HCT116 (cell line): ENCODE measurements around the gene BRCA2. TPM values are rescaled to one million over a fixed set of nuclear protein-coding genes. Genes with fewer than 3 reads are reported as not detected.

Experiments
- ATAC-seq: fragments of 200-7000 bp; cut with Tn5 transposase; 2 replicates; pipeline ENCODE4 v1.9.1; 2020; ENCODE audit warnings: mild to moderate bottlenecking, moderate library complexity
- BruUV-seq: library from RNA; stranded (reverse); fragments of 400-500 nt; replicated peaks from 2 replicates; lab custom pipeline; 2021; lab: Mats Ljungman, UMichigan
- CTCF ChIA-PET: fragments of 300-600 bp; sonication (Branson Sonifier 250); formaldehyde crosslinking; loops from one replicate; lab custom pipeline; 2021; ENCODE audit warnings: antibody characterized with exemption; lab: Charles Lee
- POLR2A ChIA-PET: fragments of 300-600, 350-600 bp; sonication (Branson Sonifier 250); formaldehyde crosslinking; loops from one replicate; lab custom pipeline; 2021; ENCODE audit warnings: antibody characterized with exemption; lab: Charles Lee
- RAD21 ChIA-PET, 2 experiments: fragments of 300-600 bp; sonication (Branson Sonifier 250); formaldehyde crosslinking; loops; one replicate each; lab custom pipeline; 2023; ENCODE audit warnings: low total read pairs in 2 of 2; ENCODE audit not compliant: uncharacterized antibody in 2 of 2, unreplicated experiment in 2 of 2, low non-redundant PET in 1 of 2; lab: Charles Lee
- DNase-seq: peaks from one replicate; pipeline ENCODE4 v3.0.0-alpha.2; 2010; ENCODE audit warnings: low read depth, low spot score
- H2AFZ ChIP-seq: fragments of 200-600 bp; shearing (Covaris generic), sonication (generic); 2 replicates; pipeline ENCODE4 v1.6.1; 2017; ENCODE audit warnings: low read depth, mixed run types, mixed read lengths, antibody characterized with exemption, low read length; ENCODE audit not compliant: poor library complexity, severe bottlenecking
- H3K27ac ChIP-seq: 2 replicates; pipeline ENCODE4 v1.5.1; 2012; ENCODE audit warnings: low read depth, low read length
- H3K27me3 ChIP-seq: fragments of 200-600 bp; sonication (generic); 2 replicates; pipeline ENCODE4 v1.6.1; 2016; ENCODE audit warnings: mixed run types, low read length, mixed read lengths; ENCODE audit not compliant: insufficient read depth
- H3K36me3 ChIP-seq, 2 experiments: fragments of 200-500 bp in 1 of 2; fragments of 200-600 bp in 1 of 2; sonication (Bioruptor generic) in 1 of 2; sonication (generic) in 1 of 2; 2 replicates each; pipeline versions ENCODE4 v1.5.1 to v1.6.1; 2014 to 2016; ENCODE audit warnings: low read length in 2 of 2, inconsistent platforms in 1 of 2, mixed read lengths in 1 of 2, mixed run types in 1 of 2; ENCODE audit not compliant: insufficient read depth in 2 of 2, control insufficient read depth in 1 of 2
- H3K4me1 ChIP-seq, 2 experiments: fragments of 200-600 bp in 1 of 2; sonication (generic) in 1 of 2; 2 replicates each; pipeline versions ENCODE4 v1.5.1 to v1.6.1; 2012 to 2017; ENCODE audit warnings: low read length in 2 of 2, inconsistent platforms in 1 of 2, mild to moderate bottlenecking in 1 of 2, mixed read lengths in 1 of 2, mixed run types in 1 of 2, moderate library complexity in 1 of 2; ENCODE audit not compliant: insufficient read depth in 2 of 2, control insufficient read depth in 1 of 2
- H3K4me2 ChIP-seq: fragments of 200-600 bp; sonication (generic); 2 replicates; pipeline ENCODE4 v1.6.1; 2017; ENCODE audit warnings: mixed run types, low read length, mixed read lengths
- H3K4me3 ChIP-seq, 2 experiments: fragments of 200-600 bp in 1 of 2; sonication (generic) in 1 of 2; replicated peaks in 1 of 2; 2 replicates each; pipeline ENCODE4 v1.5.1; 2011 to 2016; ENCODE audit warnings: low read length in 2 of 2, control low read depth in 1 of 2, low read depth in 1 of 2, mild to moderate bottlenecking in 1 of 2, mixed read lengths in 1 of 2, mixed run types in 1 of 2
- H3K79me2 ChIP-seq: fragments of 200-600 bp; sonication (generic); 2 replicates; pipeline ENCODE4 v1.6.1; 2017; ENCODE audit warnings: mild to moderate bottlenecking, mixed run types, low read length, moderate library complexity, mixed read lengths; ENCODE audit not compliant: insufficient read depth
- H3K9ac ChIP-seq: fragments of 200-600 bp; sonication (generic); 2 replicates; pipeline ENCODE4 v1.6.1; 2016; ENCODE audit warnings: low read length, mixed read lengths
- H3K9me2 ChIP-seq: fragments of 200-600 bp; sonication (generic), shearing (Covaris generic); 2 replicates; pipeline ENCODE4 v1.6.1; 2017; ENCODE audit warnings: mixed run types, mild to moderate bottlenecking, moderate library complexity; ENCODE audit not compliant: insufficient read depth
- H3K9me3 ChIP-seq, 2 experiments: fragments of 200-500 bp in 1 of 2; fragments of 200-600 bp in 1 of 2; sonication (Bioruptor generic) in 1 of 2; sonication (generic) in 1 of 2; 2 replicates each; pipeline ENCODE4 v1.6.1; 2014 to 2017; ENCODE audit warnings: low read length in 2 of 2, mixed read lengths in 2 of 2, inconsistent platforms in 1 of 2, low read depth in 1 of 2, mild to moderate bottlenecking in 1 of 2, mixed run types in 1 of 2, moderate library complexity in 1 of 2; ENCODE audit not compliant: control insufficient read depth in 1 of 2, insufficient read depth in 1 of 2
- H4K20me1 ChIP-seq: fragments of 200-600 bp; sonication (generic), shearing (Covaris generic); 2 replicates; pipeline ENCODE4 v1.6.1; 2017; ENCODE audit warnings: mixed run types, mild to moderate bottlenecking, moderate library complexity; ENCODE audit not compliant: insufficient read depth
- ATF3 ChIP-seq: IDR thresholded peaks from 2 replicates; pipeline ENCODE4 v1.6.1; 2012
- CBX3 ChIP-seq: IDR thresholded peaks from 2 replicates; pipeline ENCODE4 v1.6.1; 2012; ENCODE audit warnings: low read depth
- EGR1 ChIP-seq: IDR thresholded peaks from 2 replicates; pipeline ENCODE4 v1.6.1; 2012; ENCODE audit warnings: low read depth
- ELF1 ChIP-seq: IDR thresholded peaks from 2 replicates; pipeline ENCODE4 v1.6.1; 2012; ENCODE audit warnings: low read depth, borderline replicate concordance
- EZH2 ChIP-seq: fragments of 200-600 bp; sonication (generic); IDR thresholded peaks from 2 replicates; pipeline ENCODE4 v1.6.1; 2017; ENCODE audit warnings: antibody characterized with exemption, mixed run types
- EZH2phosphoT487 ChIP-seq: fragments of 200-600 bp; IDR thresholded peaks from 2 replicates; pipeline ENCODE4 v1.6.1; 2018; ENCODE audit warnings: antibody characterized with exemption, borderline replicate concordance
- JUND ChIP-seq: IDR thresholded peaks from 2 replicates; pipeline ENCODE4 v1.6.1; 2012
- POLR2A ChIP-seq: IDR thresholded peaks from 2 replicates; pipeline ENCODE4 v1.7.0; 2011; ENCODE audit warnings: borderline replicate concordance; ENCODE audit not compliant: insufficient read depth, insufficient read length; ENCODE audit errors: extremely low read depth
- POLR2AphosphoS5 ChIP-seq: IDR thresholded peaks from 2 replicates; pipeline ENCODE4 v1.6.1; 2011; ENCODE audit warnings: mild to moderate bottlenecking, low read depth, low read length, moderate library complexity
- RAD21 ChIP-seq: IDR thresholded peaks from 2 replicates; pipeline ENCODE4 v1.6.1; 2012; ENCODE audit warnings: low read depth, mild to moderate bottlenecking
- SRF ChIP-seq: IDR thresholded peaks from 2 replicates; pipeline ENCODE4 v1.6.1; 2012; ENCODE audit warnings: low read depth
- TCF7L2 ChIP-seq: IDR thresholded peaks from 2 replicates; pipeline ENCODE4 v1.7.0; 2011; ENCODE audit warnings: borderline replicate concordance, inconsistent platforms; ENCODE audit not compliant: insufficient read depth, insufficient read length; ENCODE audit errors: extremely low read depth
- YY1 ChIP-seq: IDR thresholded peaks from 2 replicates; pipeline ENCODE4 v1.6.1; 2011; ENCODE audit warnings: low read length, low read depth, moderate library complexity, mild to moderate bottlenecking; ENCODE audit not compliant: insufficient replicate concordance; ENCODE audit errors: extremely low read depth
- ZBTB33 ChIP-seq: IDR thresholded peaks from 2 replicates; pipeline ENCODE4 v1.6.1; 2011; ENCODE audit warnings: mild to moderate bottlenecking, low read length, moderate library complexity; ENCODE audit not compliant: insufficient replicate concordance; ENCODE audit errors: extremely low read depth
- ZNF274 ChIP-seq: fragments of 200-500 bp; sonication (Bioruptor generic); IDR thresholded peaks from 2 replicates; pipeline ENCODE4 v1.6.1; 2014; ENCODE audit warnings: mild to moderate bottlenecking, low read depth, low read length, inconsistent platforms
- intact Hi-C: fragments of 100-400 bp; cut with micrococcal nuclease; formaldehyde crosslinking; loops from 2 replicates; pipeline ENCODE4 v1.10.0; 2022
- total RNA-seq: library from RNA; stranded (reverse); gene quantifications from one replicate; pipeline ENCODE4 v1.2.1, GENCODE V29; 2021; ENCODE audit not compliant: unreplicated experiment
- TF ChIP-seq, protein P1 (sequence below): IDR thresholded peaks from 2 replicates; pipeline ENCODE4 v1.6.1; 2012
- TF ChIP-seq, protein P2 (sequence below), 3 experiments: fragments of 200-600 bp in 1 of 3; sonication (generic) in 1 of 3; IDR thresholded peaks in 2 of 3; conservative IDR thresholded peaks in 1 of 3; 2 replicates each; pipeline ENCODE4 v1.5.1; 2012 to 2017; ENCODE audit warnings: low read depth in 2 of 3, low read length in 2 of 3, antibody characterized with exemption in 1 of 3, borderline replicate concordance in 1 of 3, control low read depth in 1 of 3, mild to moderate bottlenecking in 1 of 3, mixed read lengths in 1 of 3, mixed run types in 1 of 3, moderate library complexity in 1 of 3; ENCODE audit not compliant: insufficient read depth in 1 of 3

Gene BRCA2
- total RNA-seq, 1 experiment from 2014 or later = 14.2 TPM

DNA sequence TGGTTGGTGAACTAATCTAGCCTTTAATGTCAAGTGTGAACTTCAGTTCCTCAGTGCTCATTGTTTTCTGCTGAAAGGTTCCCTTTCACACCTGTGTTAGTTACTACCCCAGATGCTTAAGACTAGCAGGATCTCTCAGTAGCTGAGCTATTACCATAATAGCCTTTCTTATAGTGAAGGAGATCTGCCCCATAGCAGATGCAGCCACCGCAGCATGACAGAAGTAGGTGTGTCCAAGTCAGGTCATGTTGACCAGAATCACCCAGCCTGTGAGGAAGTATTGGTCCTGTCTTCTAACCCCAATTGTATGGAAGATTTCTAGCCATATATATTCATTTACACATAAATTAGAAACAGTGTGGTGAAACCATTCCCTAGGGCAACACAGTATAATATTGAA, 37.5 kb upstream of the BRCA2 start:
- POLR2A ChIA-PET = no interaction called here
- no peak overlapping the region for H2AFZ ChIP-seq
- no peak overlapping the region for H3K4me3 ChIP-seq
- TF ChIP-seq ZBTB33 (no peak), JUND (no peak), SRF (no peak), ATF3 (no peak), RAD21 (no peak), ZNF274 (no peak), POLR2AphosphoS5 (no peak), ELF1 (no peak), POLR2A (no peak), EZH2 (no peak), TCF7L2 (no peak), EZH2phosphoT487 (no peak), CBX3 (no peak), YY1 (no peak), EGR1 (no peak)
- TF ChIP-seq, protein P1, sequence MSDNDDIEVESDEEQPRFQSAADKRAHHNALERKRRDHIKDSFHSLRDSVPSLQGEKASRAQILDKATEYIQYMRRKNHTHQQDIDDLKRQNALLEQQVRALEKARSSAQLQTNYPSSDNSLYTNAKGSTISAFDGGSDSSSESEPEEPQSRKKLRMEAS = no peak
- TF ChIP-seq, protein P2, sequence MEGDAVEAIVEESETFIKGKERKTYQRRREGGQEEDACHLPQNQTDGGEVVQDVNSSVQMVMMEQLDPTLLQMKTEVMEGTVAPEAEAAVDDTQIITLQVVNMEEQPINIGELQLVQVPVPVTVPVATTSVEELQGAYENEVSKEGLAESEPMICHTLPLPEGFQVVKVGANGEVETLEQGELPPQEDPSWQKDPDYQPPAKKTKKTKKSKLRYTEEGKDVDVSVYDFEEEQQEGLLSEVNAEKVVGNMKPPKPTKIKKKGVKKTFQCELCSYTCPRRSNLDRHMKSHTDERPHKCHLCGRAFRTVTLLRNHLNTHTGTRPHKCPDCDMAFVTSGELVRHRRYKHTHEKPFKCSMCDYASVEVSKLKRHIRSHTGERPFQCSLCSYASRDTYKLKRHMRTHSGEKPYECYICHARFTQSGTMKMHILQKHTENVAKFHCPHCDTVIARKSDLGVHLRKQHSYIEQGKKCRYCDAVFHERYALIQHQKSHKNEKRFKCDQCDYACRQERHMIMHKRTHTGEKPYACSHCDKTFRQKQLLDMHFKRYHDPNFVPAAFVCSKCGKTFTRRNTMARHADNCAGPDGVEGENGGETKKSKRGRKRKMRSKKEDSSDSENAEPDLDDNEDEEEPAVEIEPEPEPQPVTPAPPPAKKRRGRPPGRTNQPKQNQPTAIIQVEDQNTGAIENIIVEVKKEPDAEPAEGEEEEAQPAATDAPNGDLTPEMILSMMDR (IDR thresholded peaks at IDR 0.05 in 2 of 3, conservative IDR thresholded peaks at IDR 0.05 in 1 of 3; ENCODE audit: borderline replicate concordance in 1 of 3, insufficient read depth in 1 of 3, low read depth in 2 of 3, low read length in 2 of 3) = no peak
- H3K79me2 ChIP-seq = no peaks in the 10 kb centered on the region
- H3K9ac ChIP-seq = no peak overlapping the region
- H3K27me3 ChIP-seq = no peaks in the 10 kb centered on the region
- CTCF ChIA-PET = interaction anchor here (0.8 to 0.9 kb wide), 2 partner anchors 9 to 113 kb away, joined by 3 read pairs; no protein-coding TSS in a partner anchor
- H3K9me2 ChIP-seq = no peaks in the 10 kb centered on the region; the same call in 1 of the 2 replicates
- no TSS peak for BruUV-seq
- intact Hi-C loops = no loop called here
- H3K9me3 ChIP-seq = no peaks in the 10 kb centered on the region
- DNase-seq (no peak), ATAC-seq (no peak)
- RAD21 ChIA-PET = no interaction called here
- no peaks in the 10 kb centered on the region for H3K4me1 ChIP-seq
- no peaks in the 10 kb centered on the region for H4K20me1 ChIP-seq
- H3K4me2 ChIP-seq = no peak overlapping the region
- H3K36me3 ChIP-seq = no peaks in the 10 kb centered on the region
- no peak overlapping the region for H3K27ac ChIP-seq
